Spleen (tissue), 7 donors: ENCODE results near the gene KDM3B.

Experiments used
- CTCF ChIP-seq, 11 experiments: fragments of 200-600 bp in 7 of 11; fragments of 450-650 bp in 4 of 11; sonication (generic) in 4 of 11; IDR thresholded peaks in 8 of 11; conservative IDR thresholded peaks in 3 of 11; 1 replicate in 7 of 11; 2 replicates in 4 of 11; pipeline versions ENCODE4 v1.4.0 to v1.8.0; 2016 to 2021; ENCODE audit warnings: antibody characterized with exemption in 11 of 11, inconsistent platforms in 4 of 11, mild to moderate bottlenecking in 1 of 11
- POLR2A ChIP-seq, 3 donors: fragments of 450-650 bp; IDR thresholded peaks; one replicate each; pipeline ENCODE4 v1.5.1; 2017; ENCODE audit warnings: antibody characterized with exemption in 3 of 3, mild to moderate bottlenecking in 1 of 3
- donor health status: DM: no; HTN: no; CAD: no; lungs with moderate emphysema.
- donor health status: DM: no; HTN: no; CAD: no.
- donor health status: DM: no; HTN: no; CAD: no.

DNA sequence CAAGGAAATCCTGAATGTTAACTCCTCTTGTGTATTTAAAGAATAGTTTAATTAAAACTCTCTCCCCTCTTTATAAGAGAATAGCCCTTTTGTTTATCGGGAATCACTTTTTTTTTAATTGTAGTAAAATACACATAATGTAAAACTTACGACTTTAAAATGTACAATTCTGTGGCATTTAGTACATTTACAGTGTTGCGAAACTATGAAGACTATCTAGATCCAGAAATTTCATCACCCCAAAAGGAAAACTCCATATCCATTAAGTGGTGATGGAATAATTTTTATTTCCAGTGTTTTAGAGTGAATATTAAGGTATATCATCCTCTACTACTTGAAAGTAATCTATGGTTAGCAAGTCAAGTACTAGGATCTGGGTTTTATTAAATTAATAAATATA, 36.8 kb downstream of the KDM3B start:
- no peak for TF ChIP-seq CTCF (IDR thresholded peaks at IDR 0.05 in 8 of 11, conservative IDR thresholded peaks at IDR 0.05 in 3 of 11)
- TF ChIP-seq POLR2A (IDR thresholded peaks at IDR 0.05): no peak
